Body of pancreas (tissue), 4 donors: ENCODE data around the gene METTL6.

Source experiments
- POLR2A ChIP-seq, 3 donors: fragments of 450-650 bp; IDR thresholded peaks; one replicate each; pipeline ENCODE4 v1.6.1; 2016; ENCODE audit warnings: antibody characterized with exemption in 3 of 3, mild to moderate bottlenecking in 2 of 3
- TF ChIP-seq, protein P1 (sequence below), 7 experiments: fragments of 450-650 bp in 4 of 7; fragments of 200-600 bp in 3 of 7; sonication (generic) in 3 of 7; IDR thresholded peaks; one replicate each; pipeline ENCODE4 v1.5.1; 2016 to 2019; ENCODE audit warnings: antibody characterized with exemption in 7 of 7

DNA sequence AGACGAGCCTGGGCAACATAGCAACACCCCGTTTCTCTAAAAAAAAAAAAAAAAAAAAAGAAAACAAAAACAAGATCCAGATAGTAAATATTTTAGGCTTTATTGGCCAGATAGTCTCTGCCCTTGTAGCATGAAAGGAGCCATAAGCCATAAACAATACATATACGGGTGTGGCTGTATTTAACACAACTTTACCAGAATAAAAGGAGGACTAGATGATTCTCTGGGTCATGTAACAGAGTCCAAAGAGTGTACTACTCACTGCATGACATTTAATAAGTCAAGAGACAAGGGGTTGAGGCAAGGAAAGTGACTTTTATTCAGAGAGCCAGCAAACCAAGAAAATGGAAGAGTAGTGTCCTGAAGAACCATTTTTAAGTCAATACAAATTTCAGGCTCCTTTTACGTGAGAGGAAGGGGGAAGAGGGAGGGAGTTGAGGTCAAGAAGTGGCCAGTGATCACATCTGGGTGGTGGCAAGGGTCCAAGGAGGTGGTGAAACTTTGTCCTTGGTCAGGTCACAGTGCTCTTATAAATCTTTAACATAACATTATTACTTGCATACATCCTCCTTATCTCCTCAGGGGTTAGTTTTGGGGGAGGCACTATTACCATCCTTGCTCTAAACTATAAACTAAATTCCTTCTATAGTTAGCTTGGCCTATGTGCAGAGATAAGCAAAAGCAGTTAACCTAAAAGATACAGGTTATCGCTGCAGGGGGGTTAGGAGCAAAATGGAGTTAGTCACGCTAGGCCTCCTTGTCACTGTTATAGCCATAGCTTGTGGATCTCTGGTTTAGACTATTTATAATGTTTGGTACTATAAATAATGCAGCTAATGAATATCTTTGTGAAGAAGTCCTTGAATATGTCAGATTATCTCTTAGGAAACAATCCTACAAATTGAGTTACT lies 46.1 kb downstream of the METTL6 start:
- TF ChIP-seq, protein P1, sequence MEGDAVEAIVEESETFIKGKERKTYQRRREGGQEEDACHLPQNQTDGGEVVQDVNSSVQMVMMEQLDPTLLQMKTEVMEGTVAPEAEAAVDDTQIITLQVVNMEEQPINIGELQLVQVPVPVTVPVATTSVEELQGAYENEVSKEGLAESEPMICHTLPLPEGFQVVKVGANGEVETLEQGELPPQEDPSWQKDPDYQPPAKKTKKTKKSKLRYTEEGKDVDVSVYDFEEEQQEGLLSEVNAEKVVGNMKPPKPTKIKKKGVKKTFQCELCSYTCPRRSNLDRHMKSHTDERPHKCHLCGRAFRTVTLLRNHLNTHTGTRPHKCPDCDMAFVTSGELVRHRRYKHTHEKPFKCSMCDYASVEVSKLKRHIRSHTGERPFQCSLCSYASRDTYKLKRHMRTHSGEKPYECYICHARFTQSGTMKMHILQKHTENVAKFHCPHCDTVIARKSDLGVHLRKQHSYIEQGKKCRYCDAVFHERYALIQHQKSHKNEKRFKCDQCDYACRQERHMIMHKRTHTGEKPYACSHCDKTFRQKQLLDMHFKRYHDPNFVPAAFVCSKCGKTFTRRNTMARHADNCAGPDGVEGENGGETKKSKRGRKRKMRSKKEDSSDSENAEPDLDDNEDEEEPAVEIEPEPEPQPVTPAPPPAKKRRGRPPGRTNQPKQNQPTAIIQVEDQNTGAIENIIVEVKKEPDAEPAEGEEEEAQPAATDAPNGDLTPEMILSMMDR (IDR thresholded peaks at IDR 0.05): no peak
- TF ChIP-seq POLR2A (IDR thresholded peaks at IDR 0.05): no peak
